ENCODE results near the gene MN1.
A peak's percentile ranks its signal among the peaks of the same experiment; 100 is the strongest.

Gene MN1

GRCh38 chr22:27765706-27766291 lies 35.8 kb downstream of the MN1 start:
- FAIRE-seq (no peak), DNase-seq (ENCODE audit: low spot score) (no peak)

- DNase-seq (ENCODE audit: low spot score) (no peak), FAIRE-seq (peak; percentile 35)
These were observed 36.8 kb downstream of the MN1 start for GRCh38 chr22:27764722-27765236.

- FAIRE-seq (peak; percentile 68), DNase-seq (ENCODE audit: low spot score) (no peak)
These were observed 39.9 kb downstream of the MN1 start for GRCh38 chr22:27761665-27762064.

- FAIRE-seq (no peak), DNase-seq (ENCODE audit: low spot score) (no peak)
These were observed 40.6 kb downstream of the MN1 start for GRCh38 chr22:27761000-27761399.

- DNase-seq (ENCODE audit: low spot score) (no peak), FAIRE-seq (peak; percentile 89)
These were observed 41.1 kb downstream of the MN1 start for GRCh38 chr22:27760474-27760873.

- DNase-seq (ENCODE audit: low spot score) (no peak), FAIRE-seq (peak; percentile 67)
These were observed 43.5 kb downstream of the MN1 start for GRCh38 chr22:27757928-27758525.

GRCh38 chr22:27756212-27756660 lies 45.3 kb downstream of the MN1 start:
- FAIRE-seq (no peak), DNase-seq (ENCODE audit: low spot score) (no peak)

- FAIRE-seq, result peak; percentile 91
- no peak for DNase-seq (ENCODE audit: low spot score)
These were observed 45.9 kb downstream of the MN1 start for GRCh38 chr22:27755521-27756211.

GRCh38 chr22:27754888-27755480 lies 46.6 kb downstream of the MN1 start:
- DNase-seq (ENCODE audit: low spot score) (no peak), FAIRE-seq (peak; percentile 84)

GRCh38 chr22:27754247-27754887 lies 47.2 kb downstream of the MN1 start:
- DNase-seq (ENCODE audit: low spot score) (no peak), FAIRE-seq (no peak)

- peak; percentile 52 for DNase-seq (ENCODE audit: low spot score)
- peak; percentile 67 for FAIRE-seq
These were observed 48.8 kb downstream of the MN1 start for GRCh38 chr22:27752771-27753170.

- peak; percentile 71 for FAIRE-seq
These were observed 49.4 kb downstream of the MN1 start for GRCh38 chr22:27752141-27752540.

GRCh38 chr22:27751277-27752070 lies 50.1 kb downstream of the MN1 start:
- peak; percentile 96 for FAIRE-seq

More at GRCh38 chr22:27752141-27752540, 49.4 kb downstream of the MN1 start:
- DNase-seq (ENCODE audit: low spot score), result no peak

GRCh38 chr22:27750584-27751265 lies 50.8 kb downstream of the MN1 start:
- no peak for DNase-seq (ENCODE audit: low spot score)
- FAIRE-seq, result peak; percentile 93

More at GRCh38 chr22:27751277-27752070, 50.1 kb downstream of the MN1 start:
- no peak for DNase-seq (ENCODE audit: low spot score)

- FAIRE-seq (peak; percentile 95), DNase-seq (ENCODE audit: low spot score) (no peak)
These were observed 51.8 kb downstream of the MN1 start for GRCh38 chr22:27749597-27750225.

- FAIRE-seq (peak; percentile 98), DNase-seq (ENCODE audit: low spot score) (no peak)
These were observed 52.8 kb downstream of the MN1 start for GRCh38 chr22:27748751-27749191.

- FAIRE-seq, result no peak
- no peak for DNase-seq (ENCODE audit: low spot score)
These were observed 53.2 kb downstream of the MN1 start for GRCh38 chr22:27748349-27748748.

- FAIRE-seq (peak; percentile 94), DNase-seq (ENCODE audit: low spot score) (peak; percentile 57)
These were observed 53.9 kb downstream of the MN1 start for GRCh38 chr22:27747396-27748221.

GRCh38 chr22:27746918-27747317 lies 54.6 kb downstream of the MN1 start:
- FAIRE-seq (no peak), DNase-seq (ENCODE audit: low spot score) (no peak)

Data from urothelium cell line (cell line).